Eye (tissue), 1 donor: ENCODE measurements around the gene SRSF2.
"Not testable (repeated sequence)": the region's sequence is repeated elsewhere in the genome, so short reads cannot be mapped to it uniquely, and the experiment has no call there.

Experiments
- DNase-seq: peaks from one replicate; pipeline ENCODE4 v3.0.0-alpha.2; 2015

Gene SRSF2

GRCh38 chr17:76700270-76700616 lies 36.9 kb downstream of the SRSF2 start:
- DNase-seq, result no peak

GRCh38 chr17:76698466-76698977 lies 38.6 kb downstream of the SRSF2 start:
- DNase-seq, result not testable (repeated sequence)

- DNase-seq, result peak; percentile 96
Observed at GRCh38 chr17:76697702-76698465, 39.2 kb downstream of the SRSF2 start.

GRCh38 chr17:76696763-76697701 lies 40.1 kb downstream of the SRSF2 start:
- no peak for DNase-seq

GRCh38 chr17:76695059-76695831 lies 41.9 kb downstream of the SRSF2 start:
- DNase-seq, result no peak

- no peak for DNase-seq
Observed at GRCh38 chr17:76691379-76692191, 45.5 kb downstream of the SRSF2 start.

- DNase-seq, result no peak
Observed at GRCh38 chr17:76690596-76691280, 46.4 kb downstream of the SRSF2 start.

- DNase-seq, result no peak
Observed at GRCh38 chr17:76689859-76690258, 47.3 kb downstream of the SRSF2 start.

GRCh38 chr17:76688165-76688622 lies 48.9 kb downstream of the SRSF2 start:
- DNase-seq, result peak; percentile 22

GRCh38 chr17:76687298-76688164 lies 49.6 kb downstream of the SRSF2 start:
- peak; percentile 75 for DNase-seq

GRCh38 chr17:76686538-76687297 lies 50.4 kb downstream of the SRSF2 start:
- DNase-seq, result peak; percentile 76

GRCh38 chr17:76685846-76686245 lies 51.3 kb downstream of the SRSF2 start:
- no peak for DNase-seq

- DNase-seq, result no peak
Observed at GRCh38 chr17:76685366-76685765, 51.8 kb downstream of the SRSF2 start.

- no peak for DNase-seq
Observed at GRCh38 chr17:76684756-76685155, 52.4 kb downstream of the SRSF2 start.
